Measurements from ENCODE around the gene CSH2.

The CSH2 gene

GRCh38 chr17:63842540-63843386 lies 30.7 kb downstream of the CSH2 start, which contains the start of gene SMARCD2:
TSS of gene SMARCD2 (minus strand) at chr17:63842685. CDS start at chr17:63842674, 11 bp downstream.
- peak; percentile 99 for DNase-seq (ENCODE audit: low read depth)

GRCh38 chr17:63842173-63842539 lies 31.3 kb downstream of the CSH2 start:
- peak overlapping the region; percentile 94 for H3K4me3 ChIP-seq (ENCODE audit: low read depth, low read length)
- DNase-seq (ENCODE audit: low read depth) = no peak
- TF ChIP-seq, protein P1, sequence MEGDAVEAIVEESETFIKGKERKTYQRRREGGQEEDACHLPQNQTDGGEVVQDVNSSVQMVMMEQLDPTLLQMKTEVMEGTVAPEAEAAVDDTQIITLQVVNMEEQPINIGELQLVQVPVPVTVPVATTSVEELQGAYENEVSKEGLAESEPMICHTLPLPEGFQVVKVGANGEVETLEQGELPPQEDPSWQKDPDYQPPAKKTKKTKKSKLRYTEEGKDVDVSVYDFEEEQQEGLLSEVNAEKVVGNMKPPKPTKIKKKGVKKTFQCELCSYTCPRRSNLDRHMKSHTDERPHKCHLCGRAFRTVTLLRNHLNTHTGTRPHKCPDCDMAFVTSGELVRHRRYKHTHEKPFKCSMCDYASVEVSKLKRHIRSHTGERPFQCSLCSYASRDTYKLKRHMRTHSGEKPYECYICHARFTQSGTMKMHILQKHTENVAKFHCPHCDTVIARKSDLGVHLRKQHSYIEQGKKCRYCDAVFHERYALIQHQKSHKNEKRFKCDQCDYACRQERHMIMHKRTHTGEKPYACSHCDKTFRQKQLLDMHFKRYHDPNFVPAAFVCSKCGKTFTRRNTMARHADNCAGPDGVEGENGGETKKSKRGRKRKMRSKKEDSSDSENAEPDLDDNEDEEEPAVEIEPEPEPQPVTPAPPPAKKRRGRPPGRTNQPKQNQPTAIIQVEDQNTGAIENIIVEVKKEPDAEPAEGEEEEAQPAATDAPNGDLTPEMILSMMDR (IDR thresholded peaks at IDR 0.05; ENCODE audit: control insufficient read depth, extremely low read depth, insufficient read depth) = no peak

More at GRCh38 chr17:63842540-63843386, 30.7 kb downstream of the CSH2 start, which contains the start of gene SMARCD2:
- TF ChIP-seq, protein P1 (IDR thresholded peaks at IDR 0.05; ENCODE audit: control insufficient read depth, extremely low read depth, insufficient read depth) = no peak
- peak within 1 kb of the TSS; percentile 94 for H3K4me3 ChIP-seq (ENCODE audit: low read depth, low read length)

- TF ChIP-seq, protein P1 (IDR thresholded peaks at IDR 0.05; ENCODE audit: control insufficient read depth, extremely low read depth, insufficient read depth) = no peak
- no peak for DNase-seq (ENCODE audit: low read depth)
- H3K4me3 ChIP-seq (ENCODE audit: low read depth, low read length) = peak overlapping the region; percentile 94
These were observed 31.9 kb downstream of the CSH2 start for GRCh38 chr17:63841350-63842172.

DNA sequence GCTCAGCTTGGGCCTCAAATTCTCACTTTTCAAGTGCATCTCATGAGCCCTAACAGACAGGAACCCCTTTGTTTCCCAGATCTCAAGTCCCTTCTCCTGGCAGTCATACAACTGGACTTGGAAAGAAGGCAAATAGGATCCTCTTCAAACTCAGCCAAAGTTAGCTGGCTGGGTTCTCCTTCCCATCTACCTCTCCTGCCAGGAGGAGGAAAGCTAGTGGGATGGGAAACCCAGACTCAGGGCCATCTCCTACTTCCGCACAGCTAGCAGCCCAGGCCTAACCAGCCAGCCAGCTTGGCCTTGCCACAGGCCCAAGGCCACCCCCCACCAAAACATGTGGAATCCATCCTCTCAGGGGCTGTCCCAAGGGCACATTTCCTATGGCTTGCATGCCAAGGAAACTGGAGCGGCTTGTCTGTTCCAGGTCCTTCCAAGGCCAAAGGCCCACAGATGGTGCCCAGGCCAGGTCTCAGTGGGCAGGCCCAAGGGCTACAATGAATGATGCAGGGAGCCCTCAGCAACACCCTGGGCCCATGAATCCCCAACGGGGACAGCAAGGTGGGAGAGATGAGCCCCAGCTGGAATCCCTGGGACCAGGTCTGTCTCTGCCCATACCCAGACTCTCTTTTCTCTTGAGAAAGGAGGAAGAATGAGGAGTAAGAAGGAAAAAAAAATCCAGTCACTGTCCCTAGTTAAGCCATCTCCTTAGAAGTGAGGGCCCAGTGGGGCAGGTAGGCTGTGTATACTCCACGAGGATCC lies 32.7 kb downstream of the CSH2 start:
- no peak for DNase-seq (ENCODE audit: low read depth)
- TF ChIP-seq, protein P1 (IDR thresholded peaks at IDR 0.05; ENCODE audit: control insufficient read depth, extremely low read depth, insufficient read depth) = no peak
- H3K4me3 ChIP-seq (ENCODE audit: low read depth, low read length) = peak overlapping the region; percentile 94

GRCh38 chr17:63838631-63839171 lies 34.8 kb downstream of the CSH2 start:
- H3K4me3 ChIP-seq (ENCODE audit: low read depth, low read length) = peak overlapping the region; percentile 94
- TF ChIP-seq, protein P1 (IDR thresholded peaks at IDR 0.05; ENCODE audit: control insufficient read depth, extremely low read depth, insufficient read depth) = no peak
- peak; percentile 95 for DNase-seq (ENCODE audit: low read depth)

DNA sequence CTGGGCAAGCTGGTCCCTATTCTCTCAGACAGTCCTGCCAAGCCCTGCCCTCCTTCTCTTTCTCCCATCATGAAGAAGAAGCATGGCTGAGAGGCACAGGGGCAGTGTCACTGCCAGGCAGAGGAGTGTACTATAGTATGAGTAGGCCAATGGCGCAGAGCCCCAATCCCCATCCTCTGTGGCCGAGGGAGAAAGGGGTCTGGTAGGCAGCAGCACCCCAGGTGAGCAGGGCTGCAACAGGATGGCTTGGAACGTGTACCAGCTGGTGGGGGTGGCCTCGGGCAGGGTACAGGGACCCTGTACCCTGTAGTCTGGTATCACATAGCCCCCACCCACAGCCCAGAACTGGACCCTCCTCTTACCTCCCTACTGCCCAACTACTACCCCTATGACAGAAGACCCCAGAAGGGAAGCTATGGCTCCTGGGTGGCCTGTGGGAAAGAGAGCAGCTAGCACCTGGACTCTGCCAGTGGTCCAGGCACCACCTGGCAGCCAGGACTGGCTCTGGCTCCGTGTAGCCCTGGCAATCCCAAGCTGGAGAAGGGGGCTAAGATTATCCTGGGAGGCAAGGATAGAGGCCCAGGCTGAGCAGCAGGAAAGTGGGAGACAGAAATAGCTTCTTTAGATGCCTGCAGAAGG lies 35.4 kb downstream of the CSH2 start:
- no peak for DNase-seq (ENCODE audit: low read depth)
- H3K4me3 ChIP-seq (ENCODE audit: low read depth, low read length) = peak overlapping the region; percentile 94
- TF ChIP-seq, protein P1 (IDR thresholded peaks at IDR 0.05; ENCODE audit: control insufficient read depth, extremely low read depth, insufficient read depth) = no peak

Data from LNCaP clone FGC (cell line).